HepG2 (cell line): ENCODE data around the gene RAD51D. TPM values are rescaled to one million over a fixed set of nuclear protein-coding genes. Genes with fewer than 3 reads are reported as not detected.
A peak's percentile ranks its signal among the peaks of the same experiment; 100 is the strongest.

Source experiments
- FOXO1 ChIP-seq: sonication (generic); formaldehyde crosslinking; IDR thresholded peaks from 2 replicates; pipeline ENCODE4 v1.4.0; 2020; ENCODE audit warnings: missing genetic modification reagents
- PCBP1 ChIP-seq: fragments of 200-400 bp; formaldehyde crosslinking; IDR thresholded peaks from 2 replicates; pipeline ENCODE4 v1.6.1; 2017; ENCODE audit warnings: mild to moderate bottlenecking, low read depth, low read length, borderline replicate concordance
- ZNF24 ChIP-seq: fragments of 450-650 bp; IDR thresholded peaks from 2 replicates; pipeline ENCODE4 v1.6.1; 2017; ENCODE audit warnings: antibody characterized with exemption, mild to moderate bottlenecking
- ZNF331 ChIP-seq: sonication (generic); formaldehyde crosslinking; IDR thresholded peaks from 2 replicates; pipeline ENCODE4 v1.4.0; 2020; ENCODE audit warnings: missing genetic modification reagents
- ZNF460 ChIP-seq: sonication (generic); formaldehyde crosslinking; IDR thresholded peaks from 2 replicates; pipeline ENCODE4 v1.5.1; 2020; ENCODE audit warnings: missing genetic modification reagents, mild to moderate bottlenecking, borderline replicate concordance
- polyA plus RNA-seq, 8 experiments: library from polyadenylated mRNA; depleted of rRNA in 3 of 8; stranded (reverse) in 7 of 8; unstranded in 1 of 8; fragments of >200 nt; fragmentation: Illumina TruSeq in 4 of 8; extraction: Trizol in 4 of 8; gene quantifications; 2 replicates each; pipeline versions ENCODE4 v1.2.1 to v1.2.3, GENCODE V29; 2011 to 2016; ENCODE audit warnings: low read depth in 4 of 8, missing spikeins in 1 of 8, mixed read lengths in 1 of 8; ENCODE audit not compliant: insufficient read depth in 1 of 8
- total RNA-seq, 5 experiments: library from RNA; depleted of rRNA; stranded (reverse); fragments of >200 nt; fragmentation: Illumina TruSeq; extraction: Trizol; gene quantifications; 2 replicates each; pipeline ENCODE4 v1.2.3, GENCODE V29; 2016; ENCODE audit warnings: low read depth in 1 of 5
- TF ChIP-seq, protein P1 (sequence below): sonication (generic); formaldehyde crosslinking; IDR thresholded peaks from 2 replicates; pipeline ENCODE4 v1.5.0; 2020; ENCODE audit warnings: missing genetic modification reagents
- TF ChIP-seq, protein P2 (sequence below): sonication (generic); formaldehyde crosslinking; IDR thresholded peaks from 2 replicates; pipeline ENCODE4 v1.4.0; 2020; ENCODE audit warnings: mild to moderate bottlenecking, missing genetic modification reagents
- TF ChIP-seq, protein P3 (sequence below): sonication (generic); formaldehyde crosslinking; conservative IDR thresholded peaks from 2 replicates; pipeline ENCODE4 v1.8.0; 2022; ENCODE audit warnings: mild to moderate bottlenecking, moderate library complexity, missing genetic modification reagents
- TF ChIP-seq, protein P4 (sequence below): IDR thresholded peaks from 2 replicates; pipeline ENCODE4 v1.6.1; 2016; ENCODE audit warnings: missing genetic modification reagents, missing compliant biosample characterization

RAD51D gene
- total and polyA plus RNA-seq, 2 of the 13 experiments (the other 11 are each of a cell fraction or from before 2014, with no cell fraction given), result 6.7 to 13.1 TPM

DNA sequence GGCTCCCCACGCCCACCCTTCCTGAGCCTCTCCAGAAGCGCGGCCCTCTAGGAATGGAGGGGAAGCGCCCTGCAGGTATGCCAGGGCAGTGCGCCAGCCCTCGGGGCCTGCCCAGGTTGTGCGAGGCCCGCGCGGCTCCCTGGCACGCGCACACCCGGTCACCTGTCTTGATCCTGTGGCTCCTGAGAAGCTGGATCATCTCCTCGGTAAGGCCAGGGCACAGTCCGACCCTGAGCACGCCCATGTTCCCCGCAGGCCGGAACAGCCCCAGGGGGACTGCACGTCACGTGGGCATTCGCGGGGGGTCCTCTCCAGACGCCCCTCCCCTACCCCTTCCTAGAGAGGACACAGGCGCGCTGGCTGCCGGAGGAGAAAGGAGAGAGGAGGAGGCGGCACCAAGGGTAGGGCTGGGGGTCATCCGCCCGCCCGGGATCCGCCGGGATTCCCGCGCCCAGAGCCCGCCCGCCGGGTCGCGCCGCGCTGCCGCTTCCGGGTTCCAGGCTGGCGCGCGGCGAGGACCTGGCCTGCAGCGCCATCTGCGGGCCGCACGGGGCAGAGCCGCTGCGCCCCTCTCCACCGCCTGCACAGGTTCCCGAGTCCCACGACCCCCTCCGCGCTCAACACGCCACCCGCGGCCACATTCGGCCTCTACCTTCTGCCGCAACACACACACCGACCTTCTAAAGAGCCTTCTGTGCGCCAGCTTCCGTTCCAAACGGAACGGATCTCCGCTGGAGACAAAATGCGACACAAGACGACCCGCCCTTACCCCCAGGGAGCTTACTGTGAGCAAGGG lies at the start of gene RAD51D (continued):
- TF ChIP-seq, protein P1, sequence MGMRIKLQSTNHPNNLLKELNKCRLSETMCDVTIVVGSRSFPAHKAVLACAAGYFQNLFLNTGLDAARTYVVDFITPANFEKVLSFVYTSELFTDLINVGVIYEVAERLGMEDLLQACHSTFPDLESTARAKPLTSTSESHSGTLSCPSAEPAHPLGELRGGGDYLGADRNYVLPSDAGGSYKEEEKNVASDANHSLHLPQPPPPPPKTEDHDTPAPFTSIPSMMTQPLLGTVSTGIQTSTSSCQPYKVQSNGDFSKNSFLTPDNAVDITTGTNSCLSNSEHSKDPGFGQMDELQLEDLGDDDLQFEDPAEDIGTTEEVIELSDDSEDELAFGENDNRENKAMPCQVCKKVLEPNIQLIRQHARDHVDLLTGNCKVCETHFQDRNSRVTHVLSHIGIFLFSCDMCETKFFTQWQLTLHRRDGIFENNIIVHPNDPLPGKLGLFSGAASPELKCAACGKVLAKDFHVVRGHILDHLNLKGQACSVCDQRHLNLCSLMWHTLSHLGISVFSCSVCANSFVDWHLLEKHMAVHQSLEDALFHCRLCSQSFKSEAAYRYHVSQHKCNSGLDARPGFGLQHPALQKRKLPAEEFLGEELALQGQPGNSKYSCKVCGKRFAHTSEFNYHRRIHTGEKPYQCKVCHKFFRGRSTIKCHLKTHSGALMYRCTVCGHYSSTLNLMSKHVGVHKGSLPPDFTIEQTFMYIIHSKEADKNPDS, result no peak
- TF ChIP-seq, protein P2, sequence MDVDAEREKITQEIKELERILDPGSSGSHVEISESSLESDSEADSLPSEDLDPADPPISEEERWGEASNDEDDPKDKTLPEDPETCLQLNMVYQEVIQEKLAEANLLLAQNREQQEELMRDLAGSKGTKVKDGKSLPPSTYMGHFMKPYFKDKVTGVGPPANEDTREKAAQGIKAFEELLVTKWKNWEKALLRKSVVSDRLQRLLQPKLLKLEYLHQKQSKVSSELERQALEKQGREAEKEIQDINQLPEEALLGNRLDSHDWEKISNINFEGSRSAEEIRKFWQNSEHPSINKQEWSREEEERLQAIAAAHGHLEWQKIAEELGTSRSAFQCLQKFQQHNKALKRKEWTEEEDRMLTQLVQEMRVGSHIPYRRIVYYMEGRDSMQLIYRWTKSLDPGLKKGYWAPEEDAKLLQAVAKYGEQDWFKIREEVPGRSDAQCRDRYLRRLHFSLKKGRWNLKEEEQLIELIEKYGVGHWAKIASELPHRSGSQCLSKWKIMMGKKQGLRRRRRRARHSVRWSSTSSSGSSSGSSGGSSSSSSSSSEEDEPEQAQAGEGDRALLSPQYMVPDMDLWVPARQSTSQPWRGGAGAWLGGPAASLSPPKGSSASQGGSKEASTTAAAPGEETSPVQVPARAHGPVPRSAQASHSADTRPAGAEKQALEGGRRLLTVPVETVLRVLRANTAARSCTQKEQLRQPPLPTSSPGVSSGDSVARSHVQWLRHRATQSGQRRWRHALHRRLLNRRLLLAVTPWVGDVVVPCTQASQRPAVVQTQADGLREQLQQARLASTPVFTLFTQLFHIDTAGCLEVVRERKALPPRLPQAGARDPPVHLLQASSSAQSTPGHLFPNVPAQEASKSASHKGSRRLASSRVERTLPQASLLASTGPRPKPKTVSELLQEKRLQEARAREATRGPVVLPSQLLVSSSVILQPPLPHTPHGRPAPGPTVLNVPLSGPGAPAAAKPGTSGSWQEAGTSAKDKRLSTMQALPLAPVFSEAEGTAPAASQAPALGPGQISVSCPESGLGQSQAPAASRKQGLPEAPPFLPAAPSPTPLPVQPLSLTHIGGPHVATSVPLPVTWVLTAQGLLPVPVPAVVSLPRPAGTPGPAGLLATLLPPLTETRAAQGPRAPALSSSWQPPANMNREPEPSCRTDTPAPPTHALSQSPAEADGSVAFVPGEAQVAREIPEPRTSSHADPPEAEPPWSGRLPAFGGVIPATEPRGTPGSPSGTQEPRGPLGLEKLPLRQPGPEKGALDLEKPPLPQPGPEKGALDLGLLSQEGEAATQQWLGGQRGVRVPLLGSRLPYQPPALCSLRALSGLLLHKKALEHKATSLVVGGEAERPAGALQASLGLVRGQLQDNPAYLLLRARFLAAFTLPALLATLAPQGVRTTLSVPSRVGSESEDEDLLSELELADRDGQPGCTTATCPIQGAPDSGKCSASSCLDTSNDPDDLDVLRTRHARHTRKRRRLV (CRISPR knock-in tag), result no peak
- TF ChIP-seq, protein P3, sequence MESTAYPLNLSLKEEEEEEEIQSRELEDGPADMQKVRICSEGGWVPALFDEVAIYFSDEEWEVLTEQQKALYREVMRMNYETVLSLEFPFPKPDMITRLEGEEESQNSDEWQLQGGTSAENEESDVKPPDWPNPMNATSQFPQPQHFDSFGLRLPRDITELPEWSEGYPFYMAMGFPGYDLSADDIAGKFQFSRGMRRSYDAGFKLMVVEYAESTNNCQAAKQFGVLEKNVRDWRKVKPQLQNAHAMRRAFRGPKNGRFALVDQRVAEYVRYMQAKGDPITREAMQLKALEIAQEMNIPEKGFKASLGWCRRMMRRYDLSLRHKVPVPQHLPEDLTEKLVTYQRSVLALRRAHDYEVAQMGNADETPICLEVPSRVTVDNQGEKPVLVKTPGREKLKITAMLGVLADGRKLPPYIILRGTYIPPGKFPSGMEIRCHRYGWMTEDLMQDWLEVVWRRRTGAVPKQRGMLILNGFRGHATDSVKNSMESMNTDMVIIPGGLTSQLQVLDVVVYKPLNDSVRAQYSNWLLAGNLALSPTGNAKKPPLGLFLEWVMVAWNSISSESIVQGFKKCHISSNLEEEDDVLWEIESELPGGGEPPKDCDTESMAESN (CRISPR knock-in tag), result peak; percentile 69
- TF ChIP-seq ZNF331 (CRISPR knock-in tag), result no peak
- TF ChIP-seq ZNF24, result 0 out of 2 replicates have a peak, but pooled peaks have one; percentile 42
- TF ChIP-seq PCBP1, result 0 out of 2 replicates have a peak, but pooled peaks have one; percentile 44
- TF ChIP-seq, protein P4, sequence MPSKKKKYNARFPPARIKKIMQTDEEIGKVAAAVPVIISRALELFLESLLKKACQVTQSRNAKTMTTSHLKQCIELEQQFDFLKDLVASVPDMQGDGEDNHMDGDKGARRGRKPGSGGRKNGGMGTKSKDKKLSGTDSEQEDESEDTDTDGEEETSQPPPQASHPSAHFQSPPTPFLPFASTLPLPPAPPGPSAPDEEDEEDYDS (CRISPR knock-in tag), result no peak
- no peak for TF ChIP-seq ZNF460 (CRISPR knock-in tag)
- peak; percentile 24; the same call in 1 of the 2 replicates for TF ChIP-seq FOXO1 (CRISPR knock-in tag)
